Measurements from ENCODE around the gene NUP210. TPM values are rescaled to one million over a fixed set of nuclear protein-coding genes. Genes with fewer than 3 reads are reported as not detected.

NUP210 gene
- total RNA-seq, 2 experiments from 2014 or later, result 196 to 204 TPM

- ChIA-PET CTCF (interaction anchor here (0.6 to 2.1 kb wide), 3 partner anchors 8 to 224 kb away, joined by 3 to 7 read pairs (median 3); no protein-coding TSS in a partner anchor), POLR2A (no interaction called here)
- no peaks in the 10 kb centered on the region for H3K9me3 Mint-ChIP-seq
- H3K27me3 Mint-ChIP-seq, result no peaks in the 10 kb centered on the region
- peak overlapping the region; percentile 60 for H3K27ac Mint-ChIP-seq
- DNase-seq, result no peak
- H3K4me1 Mint-ChIP-seq, result peaks cover 19% of the 10 kb centered on the region
- no peak overlapping the region for H3K4me3 Mint-ChIP-seq
- H3K36me3 Mint-ChIP-seq (ENCODE audit: low read depth), result peaks cover 61% of the 10 kb centered on the region
Observed at GRCh38 chr3:13362551-13362950, 57.6 kb downstream of the NUP210 start.

GRCh38 chr3:13359916-13360315 is 60.2 kb downstream of the NUP210 start:
- POLR2A ChIA-PET, result no interaction called here
- no peaks in the 10 kb centered on the region for H3K27me3 Mint-ChIP-seq
- H3K4me3 Mint-ChIP-seq, result no peak overlapping the region
- peaks cover 25% of the 10 kb centered on the region for H3K4me1 Mint-ChIP-seq
- CTCF ChIA-PET, result no interaction called here
- peaks cover 72% of the 10 kb centered on the region for H3K36me3 Mint-ChIP-seq (ENCODE audit: low read depth)
- H3K27ac Mint-ChIP-seq, result no peak overlapping the region
- no peak for DNase-seq
- H3K9me3 Mint-ChIP-seq, result no peaks in the 10 kb centered on the region

GRCh38 chr3:13358643-13359042 is 61.5 kb downstream of the NUP210 start:
- Mint-ChIP-seq H3K36me3 (ENCODE audit: low read depth) (peaks cover 71% of the 10 kb centered on the region), H3K4me3 (no peak overlapping the region), H3K9me3 (no peaks in the 10 kb centered on the region), H3K27me3 (no peaks in the 10 kb centered on the region), H3K27ac (no peak overlapping the region), H3K4me1 (peaks cover 33% of the 10 kb centered on the region)
- ChIA-PET POLR2A (no interaction called here), CTCF (interaction anchor here (0.8 to 1.5 kb wide), 2 partner anchors 13 to 94 kb away, joined by 3 to 5 read pairs; no protein-coding TSS in a partner anchor)
- DNase-seq, result no peak

- no peak for DNase-seq
- ChIA-PET CTCF (interaction anchor here (0.6 to 1.5 kb wide), 3 partner anchors 8 to 95 kb away, joined by 3 to 5 read pairs (median 5); no protein-coding TSS in a partner anchor), POLR2A (no interaction called here)
- Mint-ChIP-seq H3K27ac (no peak overlapping the region), H3K9me3 (no peaks in the 10 kb centered on the region), H3K4me1 (peaks cover 36% of the 10 kb centered on the region), H3K27me3 (no peaks in the 10 kb centered on the region), H3K4me3 (no peak overlapping the region), H3K36me3 (ENCODE audit: low read depth) (peaks cover 71% of the 10 kb centered on the region)
Observed at GRCh38 chr3:13358051-13358450, 62.1 kb downstream of the NUP210 start.

- H3K4me3 Mint-ChIP-seq, result no peak overlapping the region
- POLR2A ChIA-PET, result no interaction called here
Observed at GRCh38 chr3:13357074-13357473, 63.0 kb downstream of the NUP210 start.

GRCh38 chr3:13353936-13354542 is 66.1 kb downstream of the NUP210 start:
- CTCF ChIA-PET, result interaction anchor here (0.7 to 3.6 kb wide), 7 partner anchors 9 to 98 kb away, joined by 3 to 27 read pairs (median 7); no protein-coding TSS in a partner anchor
- POLR2A ChIA-PET, result no interaction called here
- Mint-ChIP-seq H3K9me3 (no peaks in the 10 kb centered on the region), H3K27ac (no peak overlapping the region), H3K4me1 (peaks cover 41% of the 10 kb centered on the region), H3K27me3 (no peaks in the 10 kb centered on the region), H3K36me3 (ENCODE audit: low read depth) (peaks cover 81% of the 10 kb centered on the region), H3K4me3 (no peak overlapping the region)
- no peak for DNase-seq

More at GRCh38 chr3:13357074-13357473, 63.0 kb downstream of the NUP210 start:
- Mint-ChIP-seq H3K9me3 (no peaks in the 10 kb centered on the region), H3K27me3 (no peaks in the 10 kb centered on the region), H3K36me3 (ENCODE audit: low read depth) (peaks cover 73% of the 10 kb centered on the region), H3K4me1 (peaks cover 33% of the 10 kb centered on the region), H3K27ac (no peak overlapping the region)
- CTCF ChIA-PET, result interaction anchor here (1.1 to 3.6 kb wide), 2 partner anchors 12 to 21 kb away, joined by 4 to 27 read pairs; no protein-coding TSS in a partner anchor
- DNase-seq, result no peak

GRCh38 chr3:13353506-13353905 is 66.6 kb downstream of the NUP210 start:
- Mint-ChIP-seq H3K27me3 (no peaks in the 10 kb centered on the region), H3K36me3 (ENCODE audit: low read depth) (peaks cover 80% of the 10 kb centered on the region), H3K27ac (peak overlapping the region; percentile 46), H3K4me1 (peaks cover 46% of the 10 kb centered on the region), H3K9me3 (no peaks in the 10 kb centered on the region), H3K4me3 (no peak overlapping the region)
- ChIA-PET POLR2A (no interaction called here), CTCF (interaction anchor here (0.7 to 3.6 kb wide), 6 partner anchors 8 to 99 kb away, joined by 3 to 27 read pairs (median 7); no protein-coding TSS in a partner anchor)
- DNase-seq, result no peak

- peak overlapping the region; percentile 55 for H3K27ac Mint-ChIP-seq
- peaks cover 83% of the 10 kb centered on the region for H3K36me3 Mint-ChIP-seq (ENCODE audit: low read depth)
- no peak overlapping the region for H3K4me3 Mint-ChIP-seq
- POLR2A ChIA-PET, result no interaction called here
- DNase-seq, result no peak
- peaks cover 54% of the 10 kb centered on the region for H3K4me1 Mint-ChIP-seq
- CTCF ChIA-PET, result interaction anchor here (1.2 to 1.3 kb wide), 2 partner anchors 10 to 41 kb away, joined by 3 read pairs; no protein-coding TSS in a partner anchor
- H3K9me3 Mint-ChIP-seq, result no peaks in the 10 kb centered on the region
- H3K27me3 Mint-ChIP-seq, result no peaks in the 10 kb centered on the region
Observed at GRCh38 chr3:13352621-13353131, 67.4 kb downstream of the NUP210 start.

- POLR2A ChIA-PET, result no interaction called here
- Mint-ChIP-seq H3K36me3 (ENCODE audit: low read depth) (peaks cover 84% of the 10 kb centered on the region), H3K9me3 (no peaks in the 10 kb centered on the region)
Observed at GRCh38 chr3:13349823-13350222, 70.3 kb downstream of the NUP210 start.

GRCh38 chr3:13348661-13349396 is 71.3 kb downstream of the NUP210 start:
- H3K4me3 Mint-ChIP-seq, result peak overlapping the region; percentile 43
- peaks cover 85% of the 10 kb centered on the region for H3K36me3 Mint-ChIP-seq (ENCODE audit: low read depth)
- peak; percentile 47 for DNase-seq
- POLR2A ChIA-PET, result no interaction called here
- H3K27me3 Mint-ChIP-seq, result no peaks in the 10 kb centered on the region
- H3K4me1 Mint-ChIP-seq, result peaks cover 68% of the 10 kb centered on the region
- H3K27ac Mint-ChIP-seq, result peak overlapping the region; percentile 86
- H3K9me3 Mint-ChIP-seq, result no peaks in the 10 kb centered on the region
- CTCF ChIA-PET, result interaction anchor here (1.0 to 5.0 kb wide), 4 partner anchors 35 to 257 kb away, joined by 4 to 37 read pairs (median 4); no protein-coding TSS in a partner anchor

More at GRCh38 chr3:13349823-13350222, 70.3 kb downstream of the NUP210 start:
- Mint-ChIP-seq H3K27ac (peak overlapping the region; percentile 86), H3K4me3 (no peak overlapping the region), H3K27me3 (no peaks in the 10 kb centered on the region), H3K4me1 (peaks cover 67% of the 10 kb centered on the region)
- CTCF ChIA-PET, result interaction anchor here (1.4 to 5.0 kb wide), 2 partner anchors 103 to 258 kb away, joined by 4 to 37 read pairs; no protein-coding TSS in a partner anchor
- no peak for DNase-seq

GRCh38 chr3:13348100-13348499 is 72.0 kb downstream of the NUP210 start:
- DNase-seq, result no peak
- no peaks in the 10 kb centered on the region for H3K27me3 Mint-ChIP-seq
- H3K4me3 Mint-ChIP-seq, result peak overlapping the region; percentile 43
- peaks cover 61% of the 10 kb centered on the region for H3K4me1 Mint-ChIP-seq
- POLR2A ChIA-PET, result no interaction called here
- H3K9me3 Mint-ChIP-seq, result no peaks in the 10 kb centered on the region
- peaks cover 78% of the 10 kb centered on the region for H3K36me3 Mint-ChIP-seq (ENCODE audit: low read depth)
- H3K27ac Mint-ChIP-seq, result peak overlapping the region; percentile 86
- CTCF ChIA-PET, result interaction anchor here (1.0 to 5.0 kb wide), 3 partner anchors 35 to 105 kb away, joined by 3 to 37 read pairs (median 4); no protein-coding TSS in a partner anchor

- POLR2A ChIA-PET, result no interaction called here
- peaks cover 55% of the 10 kb centered on the region for H3K4me1 Mint-ChIP-seq
Observed at GRCh38 chr3:13347390-13347950, 72.7 kb downstream of the NUP210 start.

More at GRCh38 chr3:13347390-13347950, 72.7 kb downstream of the NUP210 start:
- peaks cover 76% of the 10 kb centered on the region for H3K36me3 Mint-ChIP-seq (ENCODE audit: low read depth)
- H3K4me3 Mint-ChIP-seq, result no peak overlapping the region
- H3K27ac Mint-ChIP-seq, result peak overlapping the region; percentile 86
- H3K27me3 Mint-ChIP-seq, result no peaks in the 10 kb centered on the region
- CTCF ChIA-PET, result interaction anchor here (1.0 to 5.0 kb wide), 5 partner anchors 8 to 256 kb away, joined by 3 to 37 read pairs (median 5); no protein-coding TSS in a partner anchor
- DNase-seq, result no peak
- H3K9me3 Mint-ChIP-seq, result no peaks in the 10 kb centered on the region
